ENCODE results near the gene LMX1A. TPM values are rescaled to one million over a fixed set of nuclear protein-coding genes. Genes with fewer than 3 reads are reported as not detected.

LMX1A gene
- total RNA-seq, 2 donors from 2014 or later = 0.09 TPM; not detected in 1

- intact Hi-C loops (cut with DNase I) = no loop called here
- no peak for ATAC-seq
- DNase-seq = no peak
Measured at GRCh38 chr1:165339164-165339563, 17.4 kb downstream of the LMX1A start.

- intact Hi-C loops (cut with DNase I) = no loop called here
- no peak for ATAC-seq
Measured at GRCh38 chr1:165330483-165330882, 26.0 kb downstream of the LMX1A start.

GRCh38 chr1:165329104-165329503, 27.4 kb downstream of the LMX1A start:
- DNase-seq (no peak), ATAC-seq (no peak)
- intact Hi-C loops (cut with DNase I) = no loop called here

More at GRCh38 chr1:165330483-165330882, 26.0 kb downstream of the LMX1A start:
- no peak for DNase-seq

GRCh38 chr1:165328136-165328535, 28.4 kb downstream of the LMX1A start:
- no peak for ATAC-seq
- DNase-seq = no peak
- intact Hi-C loops (cut with DNase I) = no loop called here

- ATAC-seq (no peak), DNase-seq (no peak)
- intact Hi-C loops (cut with DNase I) = no loop called here
Measured at GRCh38 chr1:165327538-165327937, 29.0 kb downstream of the LMX1A start.

- DNase-seq (no peak), ATAC-seq (no peak)
- intact Hi-C loops (cut with DNase I) = no loop called here
Measured at GRCh38 chr1:165325460-165326203, 30.9 kb downstream of the LMX1A start.

- DNase-seq (no peak), ATAC-seq (no peak)
- intact Hi-C loops (cut with DNase I) = no loop called here
Measured at GRCh38 chr1:165324050-165324449, 32.5 kb downstream of the LMX1A start.

GRCh38 chr1:165317612-165318011, 38.9 kb downstream of the LMX1A start:
- intact Hi-C loops (cut with DNase I) = no loop called here

GRCh38 chr1:165316153-165316772, 40.3 kb downstream of the LMX1A start:
- intact Hi-C loops (cut with DNase I) = no loop called here
- ATAC-seq = no peak
- no peak for DNase-seq

More at GRCh38 chr1:165317612-165318011, 38.9 kb downstream of the LMX1A start:
- ATAC-seq = no peak
- DNase-seq = no peak

- no peak for ATAC-seq
- intact Hi-C loops (cut with DNase I) = no loop called here
- no peak for DNase-seq
Measured at GRCh38 chr1:165315481-165315880, 41.0 kb downstream of the LMX1A start.

- DNase-seq (no peak), ATAC-seq (no peak)
- intact Hi-C loops (cut with DNase I) = no loop called here
Measured at GRCh38 chr1:165313903-165314302, 42.6 kb downstream of the LMX1A start.

GRCh38 chr1:165312591-165312990, 43.9 kb downstream of the LMX1A start:
- DNase-seq (no peak), ATAC-seq (no peak)
- intact Hi-C loops (cut with DNase I) = no loop called here

- intact Hi-C loops (cut with DNase I) = no loop called here
- DNase-seq (no peak), ATAC-seq (peak in 1 of 2 donors; percentile 77)
Measured at GRCh38 chr1:165306543-165307434, 49.7 kb downstream of the LMX1A start.

GRCh38 chr1:165303386-165303785, 53.1 kb downstream of the LMX1A start:
- no peak for ATAC-seq
- no peak for DNase-seq
- intact Hi-C loops (cut with DNase I) = no loop called here

- DNase-seq (no peak), ATAC-seq (no peak)
- intact Hi-C loops (cut with DNase I) = no loop called here
Measured at GRCh38 chr1:165300400-165300903, 56.1 kb downstream of the LMX1A start.

GRCh38 chr1:165298203-165298820, 58.2 kb downstream of the LMX1A start:
- ATAC-seq = no peak
- intact Hi-C loops (cut with DNase I) = no loop called here
- DNase-seq = no peak

GRCh38 chr1:165296205-165296604, 60.3 kb downstream of the LMX1A start:
- DNase-seq (no peak), ATAC-seq (no peak)
- intact Hi-C loops (cut with DNase I) = no loop called here

GRCh38 chr1:165290148-165290547, 66.4 kb downstream of the LMX1A start:
- ATAC-seq (no peak), DNase-seq (no peak)
- intact Hi-C loops (cut with DNase I) = no loop called here

GRCh38 chr1:165289556-165289955, 67.0 kb downstream of the LMX1A start:
- DNase-seq (no peak), ATAC-seq (no peak)
- intact Hi-C loops (cut with DNase I) = no loop called here

All from left cardiac atrium (tissue), 4 donors.